ENCODE measurements around the gene S1PR1. TPM values are rescaled to one million over a fixed set of nuclear protein-coding genes. Genes with fewer than 3 reads are reported as not detected.
A peak's percentile ranks its signal among the peaks of the same experiment; 100 is the strongest.
"Not testable (repeated sequence)": the region's sequence is repeated elsewhere in the genome, so short reads cannot be mapped to it uniquely, and the experiment has no call there.

The S1PR1 gene
- total RNA-seq, 2 donors from 2014 or later: 42.5 to 108 TPM

DNA sequence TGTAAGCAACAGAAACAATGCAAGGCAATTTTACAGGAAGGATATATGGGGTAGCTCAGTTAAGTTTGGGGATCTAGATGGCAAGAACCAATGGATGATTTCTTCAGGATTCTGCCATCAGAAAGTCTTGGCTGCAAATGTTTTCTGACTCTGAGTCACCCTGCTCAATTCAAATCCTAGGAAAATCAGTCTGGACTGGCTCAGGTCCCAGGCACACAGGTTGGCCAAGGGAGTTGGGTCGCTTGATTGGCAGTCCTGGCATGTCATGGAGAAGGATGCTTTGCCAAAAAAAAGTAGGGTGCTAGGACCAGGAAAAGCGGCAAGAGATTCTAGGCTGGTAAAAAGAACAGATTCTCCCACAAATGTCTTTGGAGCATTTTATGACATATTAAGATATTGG, 28.9 kb upstream of the S1PR1 start:
- ATAC-seq (ENCODE audit: insufficient number of reproducible peaks, low FRiP score, low read depth) (no peak), DNase-seq (ENCODE audit: low spot score) (peak; percentile 15)
- no peak overlapping the region for H3K4me3 ChIP-seq
- no peaks in the 10 kb centered on the region for H3K27me3 ChIP-seq (replicated peaks; ENCODE audit: insufficient read depth)
- H3K4me1 ChIP-seq (ENCODE audit: control insufficient read depth in 1 of 2, low read depth in 2 of 2): peaks cover 10 to 31% of the 10 kb centered on the region in 2 donors
- H3K9me3 ChIP-seq: no peaks in the 10 kb centered on the region
- no peak overlapping the region for H3K27ac ChIP-seq
- H3K36me3 ChIP-seq: no peaks in the 10 kb centered on the region
- TF ChIP-seq, protein P1, sequence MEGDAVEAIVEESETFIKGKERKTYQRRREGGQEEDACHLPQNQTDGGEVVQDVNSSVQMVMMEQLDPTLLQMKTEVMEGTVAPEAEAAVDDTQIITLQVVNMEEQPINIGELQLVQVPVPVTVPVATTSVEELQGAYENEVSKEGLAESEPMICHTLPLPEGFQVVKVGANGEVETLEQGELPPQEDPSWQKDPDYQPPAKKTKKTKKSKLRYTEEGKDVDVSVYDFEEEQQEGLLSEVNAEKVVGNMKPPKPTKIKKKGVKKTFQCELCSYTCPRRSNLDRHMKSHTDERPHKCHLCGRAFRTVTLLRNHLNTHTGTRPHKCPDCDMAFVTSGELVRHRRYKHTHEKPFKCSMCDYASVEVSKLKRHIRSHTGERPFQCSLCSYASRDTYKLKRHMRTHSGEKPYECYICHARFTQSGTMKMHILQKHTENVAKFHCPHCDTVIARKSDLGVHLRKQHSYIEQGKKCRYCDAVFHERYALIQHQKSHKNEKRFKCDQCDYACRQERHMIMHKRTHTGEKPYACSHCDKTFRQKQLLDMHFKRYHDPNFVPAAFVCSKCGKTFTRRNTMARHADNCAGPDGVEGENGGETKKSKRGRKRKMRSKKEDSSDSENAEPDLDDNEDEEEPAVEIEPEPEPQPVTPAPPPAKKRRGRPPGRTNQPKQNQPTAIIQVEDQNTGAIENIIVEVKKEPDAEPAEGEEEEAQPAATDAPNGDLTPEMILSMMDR (IDR thresholded peaks at IDR 0.05): no peak

DNA sequence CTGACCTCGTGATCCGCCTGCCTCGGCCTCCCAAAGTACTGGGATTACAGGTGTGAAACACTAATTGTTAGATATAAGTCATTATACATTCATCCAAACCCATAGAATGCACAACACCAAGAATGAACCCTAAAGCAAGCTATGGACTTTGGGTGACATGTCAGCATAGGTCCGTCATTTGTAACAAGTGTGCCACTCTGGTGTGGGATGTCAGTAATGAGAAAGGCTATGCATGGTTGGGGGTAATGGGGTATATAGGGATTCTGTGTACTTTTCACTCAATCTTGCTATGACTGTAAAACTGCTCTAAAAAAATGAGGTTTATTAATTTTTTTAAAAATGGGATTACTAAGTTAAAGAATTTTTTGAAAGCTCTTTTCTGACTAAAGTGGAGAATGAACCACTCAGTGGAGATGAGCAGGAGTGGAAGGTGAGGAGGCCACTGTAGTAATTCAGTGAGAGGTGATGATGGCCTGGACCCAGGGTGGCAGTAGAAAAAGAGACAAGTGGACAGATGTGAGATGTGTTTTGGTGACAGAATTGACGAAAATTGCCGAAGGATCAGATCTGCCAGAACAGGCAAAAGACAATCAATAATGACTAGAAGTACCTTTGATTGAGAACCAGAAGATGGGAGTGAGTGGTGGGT, 21.3 kb upstream of the S1PR1 start:
- no peak overlapping the region for H3K4me3 ChIP-seq
- H3K36me3 ChIP-seq: no peaks in the 10 kb centered on the region
- peaks cover 0 to 7% of the 10 kb centered on the region in 2 donors for H3K4me1 ChIP-seq (ENCODE audit: control insufficient read depth in 1 of 2, low read depth in 2 of 2)
- H3K27ac ChIP-seq: no peak overlapping the region
- H3K9me3 ChIP-seq: no peaks in the 10 kb centered on the region
- DNase-seq (ENCODE audit: low spot score): no peak
- TF ChIP-seq, protein P1 (IDR thresholded peaks at IDR 0.05): no peak
- no peak for ATAC-seq (ENCODE audit: insufficient number of reproducible peaks, low FRiP score, low read depth)
- no peaks in the 10 kb centered on the region for H3K27me3 ChIP-seq (replicated peaks; ENCODE audit: insufficient read depth)

DNA sequence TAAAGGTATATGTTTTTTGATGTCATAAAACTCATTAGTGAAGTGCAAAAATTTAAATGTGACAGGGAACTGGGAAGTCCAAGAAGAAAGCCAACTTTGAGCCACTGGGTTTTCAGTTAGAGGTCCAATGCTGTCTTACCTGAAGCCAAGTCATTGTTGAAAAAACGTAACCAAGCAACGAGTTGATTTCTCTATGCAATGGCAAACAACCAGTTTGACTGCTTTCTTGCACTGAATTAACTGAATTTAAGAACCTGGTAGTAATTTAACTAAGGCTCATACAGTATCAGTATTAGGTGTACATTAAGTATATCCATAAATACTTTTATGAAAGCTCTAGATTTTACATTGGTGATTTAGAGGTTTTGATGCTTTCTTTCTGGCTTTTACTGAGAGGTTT, 20.2 kb upstream of the S1PR1 start:
- Histone ChIP-seq H3K9me3 (no peaks in the 10 kb centered on the region), H3K36me3 (no peaks in the 10 kb centered on the region), H3K27ac (no peak overlapping the region), H3K4me3 (no peak overlapping the region), H3K4me1 (ENCODE audit: control insufficient read depth in 1 of 2, low read depth in 2 of 2) (peaks cover 0 to 7% of the 10 kb centered on the region in 2 donors), H3K27me3 (replicated peaks; ENCODE audit: insufficient read depth) (no peaks in the 10 kb centered on the region)
- ATAC-seq (ENCODE audit: insufficient number of reproducible peaks, low FRiP score, low read depth) (no peak), DNase-seq (ENCODE audit: low spot score) (no peak)
- TF ChIP-seq, protein P1 (IDR thresholded peaks at IDR 0.05): no peak

DNA sequence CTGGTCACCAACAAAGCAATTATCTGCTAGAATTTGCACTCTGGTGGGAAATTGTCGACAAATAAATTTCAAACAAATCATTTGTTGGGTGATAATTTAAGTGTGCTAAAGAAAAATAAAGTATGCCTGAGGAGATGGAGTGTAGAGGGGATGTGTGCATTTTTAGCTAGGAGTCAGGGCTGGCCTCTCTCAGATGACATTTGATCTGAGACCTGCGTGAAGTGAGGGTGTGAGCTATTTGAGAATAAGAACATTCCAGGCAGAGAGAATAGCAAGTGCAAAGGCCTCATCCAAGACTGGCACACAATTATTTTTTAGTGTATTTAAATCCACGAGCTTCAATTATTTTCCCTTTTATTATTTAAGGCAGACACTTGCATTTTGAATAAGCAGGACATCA, 19.7 kb upstream of the S1PR1 start:
- TF ChIP-seq, protein P1 (IDR thresholded peaks at IDR 0.05): no peak
- no peak overlapping the region for H3K27ac ChIP-seq
- H3K4me1 ChIP-seq (ENCODE audit: control insufficient read depth in 1 of 2, low read depth in 2 of 2): peaks cover 0 to 7% of the 10 kb centered on the region in 2 donors
- H3K4me3 ChIP-seq: no peak overlapping the region
- H3K27me3 ChIP-seq (replicated peaks; ENCODE audit: insufficient read depth): no peaks in the 10 kb centered on the region
- no peak for ATAC-seq (ENCODE audit: insufficient number of reproducible peaks, low FRiP score, low read depth)
- no peaks in the 10 kb centered on the region for H3K9me3 ChIP-seq
- DNase-seq (ENCODE audit: low spot score): no peak
- H3K36me3 ChIP-seq: no peaks in the 10 kb centered on the region

DNA sequence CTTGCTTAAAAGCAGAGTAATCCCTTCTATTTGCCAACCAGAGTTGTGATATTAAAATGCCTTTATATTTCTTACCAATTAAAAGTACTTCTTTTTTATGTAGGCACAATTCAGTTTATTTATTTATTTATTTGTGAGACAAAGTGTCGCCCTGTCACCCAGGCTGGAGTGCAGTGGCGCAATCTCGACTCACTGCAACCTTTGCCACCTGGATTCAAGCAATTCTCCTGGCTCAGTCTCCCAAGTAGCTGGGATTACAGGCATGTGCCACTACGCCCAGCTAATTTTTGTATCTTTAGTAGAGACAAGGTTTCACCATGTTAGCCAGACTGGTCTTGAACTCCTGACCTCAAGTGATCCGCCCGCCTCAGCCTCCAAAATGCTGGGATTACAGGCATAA, 17.9 kb upstream of the S1PR1 start:
- H3K4me1 ChIP-seq (ENCODE audit: control insufficient read depth in 1 of 2, low read depth in 2 of 2); H3K9me3 ChIP-seq; H3K27ac ChIP-seq; H3K4me3 ChIP-seq; H3K27me3 ChIP-seq (replicated peaks; ENCODE audit: insufficient read depth); ATAC-seq (ENCODE audit: insufficient number of reproducible peaks, low FRiP score, low read depth); DNase-seq (ENCODE audit: low spot score); H3K36me3 ChIP-seq: not testable (repeated sequence)

Measured in thoracic aorta (tissue), 2 donors.